T-helper 2 cell treated with Interferon-gamma antibody and Interleukin-4, amounts not matched to agents 100 ng/mL and 5 ng/mL, for 36 hours (primary cell): Measurements from ENCODE around the gene BPHL. TPM values are rescaled to one million over a fixed set of nuclear protein-coding genes. Genes with fewer than 3 reads are reported as not detected.

Experiments
- total RNA-seq: library from RNA; stranded (reverse); gene quantifications from 2 replicates; pipeline ENCODE4 v1.2.3, GENCODE V29; 2022

The BPHL gene
- total RNA-seq, 1 donor from 2014 or later: 7.7 TPM

Other genes starting within 250 kb of the BPHL start
- 32.1 and 33.4 TPM in 2 replicates for gene SERPINB9, start 215.4 kb upstream of the BPHL start, total RNA-seq
- gene SERPINB6, start 147.1 kb upstream of the BPHL start, total RNA-seq: 31.8 and 32.3 TPM in 2 replicates
- 40.5 and 42.4 TPM in 2 replicates for gene NQO2, start 118.8 kb upstream of the BPHL start, total RNA-seq
- gene RIPK1, start 50.2 kb upstream of the BPHL start, total RNA-seq: 29.9 and 30.5 TPM in 2 replicates
- 1.8 and 2.6 TPM in 2 replicates for gene TUBB2A, start 38.8 kb downstream of the BPHL start, total RNA-seq
- 0.30 and 0.32 TPM in 2 replicates for gene TUBB2B, start 108.9 kb downstream of the BPHL start, total RNA-seq
- gene PSMG4, start 140.2 kb downstream of the BPHL start, total RNA-seq: 20.5 and 26.3 TPM in 2 replicates